ENCODE data around the gene MX1.

- TF ChIP-seq CTCF (conservative IDR thresholded peaks at IDR 0.05; ENCODE audit: low read length) = no peak
- no peak for TF ChIP-seq EZH2phosphoT487 (IDR thresholded peaks at IDR 0.05; ENCODE audit: borderline replicate concordance)
Observed at GRCh38 chr21:41483415-41483814, 57.4 kb downstream of the MX1 start.

All from Loucy (cell line).